Fibroblast of the aortic adventitia (primary cell): ENCODE measurements around the gene NOS3. TPM values are rescaled to one million over a fixed set of nuclear protein-coding genes. Genes with fewer than 3 reads are reported as not detected.

Experiments
- DNase-seq: peaks from one replicate; pipeline ENCODE4 v3.0.0-alpha.2; 2010; ENCODE audit warnings: low read depth
- H3K4me3 ChIP-seq: 2 replicates; pipeline ENCODE4 v1.5.1; 2011; ENCODE audit warnings: low read depth, mild to moderate bottlenecking, control low read depth, low read length, moderate library complexity
- CTCF ChIP-seq: IDR thresholded peaks from 2 replicates; pipeline ENCODE4 v1.5.1; 2011; ENCODE audit warnings: mild to moderate bottlenecking, low read length, control low read depth, inconsistent platforms; ENCODE audit not compliant: insufficient read depth
- total RNA-seq: library from RNA; depleted of rRNA; stranded (reverse); fragments of >200 nt; gene quantifications from 2 replicates; pipeline ENCODE4 v1.2.3, GENCODE V29; 2012; ENCODE audit warnings: low replicate concordance

The NOS3 gene
- total RNA-seq, 1 donor, result 0.36 TPM

- H3K4me3 ChIP-seq, result no peak overlapping the region
- no peak for TF ChIP-seq CTCF
- peak; percentile 88 for DNase-seq
Measured at GRCh38 chr7:151046603-151047573, 56.1 kb downstream of the NOS3 start.

DNA sequence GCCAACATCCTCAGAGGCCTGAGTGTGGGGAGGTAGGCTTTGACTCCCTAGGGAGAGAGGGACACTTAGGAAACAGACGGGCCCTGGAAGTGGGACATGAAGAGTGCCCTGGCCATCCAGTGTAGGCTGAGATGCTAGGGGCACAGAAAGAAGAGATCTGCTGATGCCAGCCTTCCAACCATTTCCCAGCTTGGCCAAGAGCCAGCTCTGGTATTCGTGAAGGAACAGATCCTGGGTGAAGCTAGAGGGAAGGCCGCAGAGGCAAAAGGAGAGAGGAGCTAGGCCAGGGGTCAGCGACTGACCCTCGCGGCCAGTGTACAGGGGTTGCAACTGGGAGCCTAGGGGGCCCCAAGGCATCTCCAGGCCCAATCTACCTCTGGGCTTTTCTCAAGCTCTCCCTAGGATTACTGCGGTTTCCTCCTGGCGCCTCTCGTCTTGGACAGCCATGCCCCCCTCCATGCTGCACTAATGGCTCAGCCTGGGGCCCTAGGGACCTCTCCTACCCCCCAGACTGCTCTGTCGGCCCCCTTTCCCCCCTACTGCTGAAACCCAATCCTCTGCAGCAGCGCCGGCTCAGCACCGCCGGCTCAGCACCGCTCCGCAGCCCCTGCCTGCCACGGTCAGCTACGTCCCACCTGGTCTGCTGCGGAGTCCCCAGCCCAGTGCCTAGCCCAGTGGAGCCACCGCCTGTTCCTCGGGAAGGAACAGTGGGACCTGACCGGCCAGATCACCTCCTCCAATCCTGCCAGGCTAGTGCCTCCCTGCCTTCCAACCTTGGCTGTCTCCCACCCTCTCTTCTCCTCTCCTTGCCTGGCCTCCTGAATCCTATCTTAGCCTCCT lies 57.4 kb downstream of the NOS3 start, which contains the start of gene ASIC3:
TSS of gene ASIC3 (plus strand) at position 556 of the 840 bp plus-strand sequence. CDS start 355 bp downstream, outside the sequence.
- no peak within 1 kb of the TSS for H3K4me3 ChIP-seq
- no peak for DNase-seq
- TF ChIP-seq CTCF, result no peak

- no peak overlapping the region for H3K4me3 ChIP-seq
- no peak for DNase-seq
- TF ChIP-seq CTCF, result no peak
Measured at GRCh38 chr7:151048911-151049463, 58.2 kb downstream of the NOS3 start.

GRCh38 chr7:151051108-151051507 lies 60.3 kb downstream of the NOS3 start:
- no peak for TF ChIP-seq CTCF
- no peak overlapping the region for H3K4me3 ChIP-seq
- peak; percentile 65 for DNase-seq

- no peak for DNase-seq
- TF ChIP-seq CTCF, result no peak
- no peak overlapping the region for H3K4me3 ChIP-seq
Measured at GRCh38 chr7:151053096-151053495, 62.3 kb downstream of the NOS3 start.

DNA sequence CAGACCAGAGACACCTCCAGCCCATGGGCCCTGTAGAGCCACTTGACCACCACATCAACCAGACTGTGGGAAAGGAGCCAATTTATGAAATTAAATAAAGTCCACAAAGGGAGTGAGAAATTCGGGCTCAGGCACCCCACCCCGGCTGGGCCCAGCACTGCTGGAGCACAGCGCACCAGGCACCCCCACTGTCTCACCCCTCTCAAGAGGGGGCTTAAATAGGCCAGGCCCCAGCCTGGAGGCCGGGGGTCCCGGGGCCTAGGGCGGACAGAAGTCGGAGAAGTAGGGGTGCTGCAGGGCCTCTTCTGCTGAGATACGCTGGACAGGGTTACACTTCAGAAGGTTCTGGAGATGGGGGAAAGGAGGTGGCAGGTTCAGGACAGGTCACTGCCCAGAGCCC lies 62.9 kb downstream of the NOS3 start:
- no peak for DNase-seq
- no peak overlapping the region for H3K4me3 ChIP-seq
- TF ChIP-seq CTCF, result no peak
